Vagina (tissue), 2 donors: ENCODE measurements around the gene ITGAE.

Source experiments
- CTCF ChIP-seq, 3 experiments: fragments of 450-650 bp in 2 of 3; fragments of 200-600 bp in 1 of 3; sonication (generic) in 1 of 3; IDR thresholded peaks; one replicate each; pipeline ENCODE4 v1.5.1; 2017 to 2019; ENCODE audit warnings: antibody characterized with exemption in 3 of 3, mild to moderate bottlenecking in 2 of 3, moderate library complexity in 2 of 3
- POLR2A ChIP-seq, 2 donors: fragments of 450-650 bp; IDR thresholded peaks; one replicate each; pipeline ENCODE4 v1.6.1; 2017; ENCODE audit warnings: antibody characterized with exemption in 2 of 2, mild to moderate bottlenecking in 2 of 2, moderate library complexity in 2 of 2
- POLR2AphosphoS5 ChIP-seq, 2 donors: sonication (generic); formaldehyde crosslinking; IDR thresholded peaks; one replicate each; pipeline ENCODE4 v1.9.0; 2017; ENCODE audit warnings: antibody characterized with exemption in 2 of 2, mild to moderate bottlenecking in 2 of 2, low read depth in 1 of 2; ENCODE audit not compliant: insufficient read depth in 1 of 2

GRCh38 chr17:3772764-3773163, 28.2 kb downstream of the ITGAE start:
- no peak for TF ChIP-seq POLR2A (IDR thresholded peaks at IDR 0.05)
- no peak for TF ChIP-seq CTCF (IDR thresholded peaks at IDR 0.05)
- TF ChIP-seq POLR2AphosphoS5 (IDR thresholded peaks at IDR 0.05; ENCODE audit: insufficient read depth in 1 of 2, low read depth in 1 of 2): no peak
